GM23248 (cell line): ENCODE measurements around the gene SLC8A1. TPM values are rescaled to one million over a fixed set of nuclear protein-coding genes. Genes with fewer than 3 reads are reported as not detected.

Experiments used
- DNase-seq: peaks from one replicate; pipeline ENCODE4 v3.0.0-alpha.2; 2015
- H2AFZ ChIP-seq: fragments of 200-600 bp; sonication (generic); 2 replicates; pipeline ENCODE4 v1.6.1; 2016; ENCODE audit warnings: antibody characterized with exemption
- H3F3A ChIP-seq: fragments of 200-600 bp; sonication (generic); 2 replicates; pipeline ENCODE4 v1.6.1; 2016; ENCODE audit warnings: mild to moderate bottlenecking, antibody characterized with exemption, mixed run types; ENCODE audit not compliant: insufficient read depth
- H3K27ac ChIP-seq: fragments of 200-600 bp; sonication (generic); 2 replicates; pipeline ENCODE4 v1.5.1; 2016; ENCODE audit warnings: mild to moderate bottlenecking
- H3K27me3 ChIP-seq: fragments of 200-600 bp; sonication (generic); replicated peaks from 2 replicates; pipeline ENCODE4 v1.6.1; 2016; ENCODE audit warnings: mild to moderate bottlenecking; ENCODE audit not compliant: insufficient read depth
- H3K36me3 ChIP-seq: fragments of 200-600 bp; sonication (generic); 2 replicates; pipeline ENCODE4 v1.6.1; 2016; ENCODE audit warnings: low read depth, mild to moderate bottlenecking
- H3K4me1 ChIP-seq: fragments of 200-600 bp; sonication (generic); 2 replicates; pipeline ENCODE4 v1.6.1; 2016; ENCODE audit warnings: mild to moderate bottlenecking; ENCODE audit not compliant: insufficient read depth
- H3K4me2 ChIP-seq: fragments of 200-600 bp; sonication (generic); one replicate; pipeline ENCODE4 v1.6.1; 2016; ENCODE audit warnings: mild to moderate bottlenecking; ENCODE audit not compliant: unreplicated experiment
- H3K4me3 ChIP-seq: fragments of 200-600 bp; sonication (generic); 2 replicates; pipeline ENCODE4 v1.5.1; 2016; ENCODE audit warnings: mild to moderate bottlenecking
- H3K79me2 ChIP-seq: fragments of 200-600 bp; sonication (generic); 2 replicates; pipeline ENCODE4 v1.6.1; 2016; ENCODE audit warnings: mild to moderate bottlenecking; ENCODE audit not compliant: insufficient read depth
- H3K9ac ChIP-seq: fragments of 200-600 bp; sonication (generic); 2 replicates; pipeline ENCODE4 v1.6.1; 2016; ENCODE audit warnings: mild to moderate bottlenecking
- H3K9me2 ChIP-seq: fragments of 200-600 bp; sonication (generic); 2 replicates; pipeline ENCODE4 v1.6.1; 2016; ENCODE audit warnings: mixed run types, mild to moderate bottlenecking, moderate library complexity; ENCODE audit not compliant: insufficient read depth
- H3K9me3 ChIP-seq: fragments of 200-600 bp; sonication (generic); one replicate; pipeline ENCODE4 v1.6.1; 2017; ENCODE audit warnings: low read depth
- H4K20me1 ChIP-seq: fragments of 200-600 bp; sonication (generic); 2 replicates; pipeline ENCODE4 v1.6.0; 2016; ENCODE audit not compliant: insufficient read depth
- EZH2 ChIP-seq: fragments of 200-600 bp; sonication (generic); IDR thresholded peaks from 2 replicates; pipeline ENCODE4 v1.6.1; 2018; ENCODE audit warnings: antibody characterized with exemption, mild to moderate bottlenecking; ENCODE audit not compliant: insufficient read depth, poor library complexity, severe bottlenecking
- EZH2phosphoT487 ChIP-seq: fragments of 200-600 bp; sonication (generic); IDR thresholded peaks from 2 replicates; pipeline ENCODE4 v1.6.1; 2018; ENCODE audit warnings: antibody characterized with exemption, moderate library complexity, mild to moderate bottlenecking, low read depth; ENCODE audit not compliant: insufficient read depth
- WGBS, 2 experiments: methylation state at CpG; one replicate each; pipeline ENCODE4 v1.1.6; 2015 to 2017; ENCODE audit warnings: low lambda C conversion rate in 2 of 2, low coverage in 1 of 2; ENCODE audit errors: missing lambda C conversion rate in 2 of 2; 5-methylcytosine and 5-hydroxymethylcytosine counted together
- in situ Hi-C: fragments of 300-500 bp; cut with MboI; formaldehyde crosslinking; loops from 2 replicates; pipeline ENCODE4 v1.15.0; 2020
- polyA plus RNA-seq: library from polyadenylated mRNA; unstranded; fragments of >200 nt; fragmentation: Nextera tagmentation; extraction: Ambion mirVana; gene quantifications from 2 replicates; pipeline ENCODE4 v1.2.1, GENCODE V29; 2016
- total RNA-seq: library from RNA; depleted of rRNA; stranded (reverse); fragments of >200 nt; shearing (Covaris generic); gene quantifications from 2 replicates; pipeline ENCODE4 v1.2.3, GENCODE V29; 2014

SLC8A1 gene
- total and polyA plus RNA-seq, 2 experiments from 2014 or later = 13.8 to 83.4 TPM

DNA sequence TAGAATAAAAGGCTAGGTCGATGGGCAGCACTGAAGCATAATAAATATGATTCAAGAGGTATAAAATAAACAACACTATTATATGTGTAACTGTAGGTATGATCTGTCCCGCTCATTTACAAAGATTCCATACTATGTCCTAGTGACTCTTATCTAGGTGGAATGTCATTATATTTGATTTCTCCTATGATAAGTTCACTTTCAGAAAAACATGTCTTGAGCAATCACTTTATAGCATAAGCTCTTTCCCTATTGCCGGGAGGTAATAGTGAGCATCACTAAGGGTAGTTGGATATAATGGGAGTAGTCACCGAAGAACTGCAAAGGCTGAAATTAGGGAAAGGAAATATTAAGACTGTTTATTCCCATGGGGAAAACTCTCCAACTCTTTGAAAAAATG lies 342.5 kb downstream of the SLC8A1 start:
- Histone ChIP-seq H3K4me1 (peaks cover 35% of the 10 kb centered on the region), H3K4me2 (no peak overlapping the region), H3K9ac (no peak overlapping the region), H3K9me2 (no peaks in the 10 kb centered on the region), H4K20me1 (no peaks in the 10 kb centered on the region), H3F3A (peaks cover 40% of the 10 kb centered on the region), H3K27ac (no peak overlapping the region), H3K36me3 (no peaks in the 10 kb centered on the region), H2AFZ (no peak overlapping the region), H3K4me3 (no peak overlapping the region), H3K9me3 (no peaks in the 10 kb centered on the region), H3K27me3 (no peaks in the 10 kb centered on the region), H3K79me2 (no peaks in the 10 kb centered on the region)
- in situ Hi-C loops = no loop called here
- 86% methylated on average over 4 of the region's 4 CpGs for WGBS, 2 experiments
- no peak for DNase-seq
- TF ChIP-seq EZH2 = no peak

DNA sequence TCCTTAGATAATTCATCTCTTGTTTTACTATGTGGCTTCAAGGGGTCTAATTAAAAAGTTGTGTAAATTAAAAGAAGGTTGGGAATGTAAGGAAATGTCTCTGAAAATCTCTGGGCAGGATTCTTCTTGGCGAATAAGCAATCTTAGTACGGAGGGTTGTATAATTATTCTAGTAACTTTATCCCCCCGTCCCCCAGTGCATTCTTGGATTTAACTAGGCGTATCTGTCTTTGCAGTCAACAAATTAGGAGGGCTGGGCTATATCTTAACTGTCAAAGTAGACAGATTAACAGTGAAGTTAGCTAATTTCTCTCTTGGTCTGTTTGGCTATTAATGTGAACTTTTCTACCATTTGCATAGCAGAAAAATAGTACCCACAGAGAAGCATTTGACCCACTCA lies 343.0 kb downstream of the SLC8A1 start:
- Histone ChIP-seq H3K4me2 (no peak overlapping the region), H3K9me3 (no peaks in the 10 kb centered on the region), H4K20me1 (no peaks in the 10 kb centered on the region), H3K9me2 (no peaks in the 10 kb centered on the region), H3K9ac (no peak overlapping the region), H3K4me1 (peaks cover 40% of the 10 kb centered on the region), H3F3A (peaks cover 43% of the 10 kb centered on the region), H3K79me2 (no peaks in the 10 kb centered on the region), H3K27ac (no peak overlapping the region), H3K4me3 (no peak overlapping the region), H3K36me3 (no peaks in the 10 kb centered on the region), H3K27me3 (no peaks in the 10 kb centered on the region), H2AFZ (no peak overlapping the region)
- no peak for DNase-seq
- WGBS, 2 experiments = 84 to 88% methylated on average over 4 of the region's 4 CpGs
- TF ChIP-seq EZH2phosphoT487 = no peak
- in situ Hi-C loops = no loop called here

DNA sequence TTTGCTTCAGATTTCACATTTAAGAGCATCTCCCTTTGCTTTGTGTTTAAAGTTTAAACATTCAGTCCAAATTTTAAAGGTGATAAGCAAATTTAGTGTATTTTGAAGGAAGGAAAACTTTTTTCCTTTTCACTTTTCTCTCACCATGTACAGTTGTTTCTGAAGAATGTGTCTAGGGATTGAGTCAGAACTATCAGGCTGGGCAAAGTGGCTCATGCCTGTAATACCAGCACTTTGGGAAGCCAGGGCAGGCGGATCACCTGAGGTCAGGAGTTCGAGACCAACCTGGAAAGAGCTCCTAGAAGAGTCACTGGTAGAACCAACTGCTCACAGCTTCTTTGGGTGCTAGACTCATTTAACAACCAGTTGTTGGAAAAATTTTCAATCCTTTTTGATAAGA lies 345.8 kb downstream of the SLC8A1 start:
- Histone ChIP-seq H3K9me3 (no peaks in the 10 kb centered on the region), H4K20me1 (no peaks in the 10 kb centered on the region), H3K4me1 (peaks cover 57% of the 10 kb centered on the region), H3K36me3 (no peaks in the 10 kb centered on the region), H3K9ac (peak overlapping the region; percentile 63), H2AFZ (peak overlapping the region; percentile 68), H3K79me2 (no peaks in the 10 kb centered on the region), H3K4me3 (peak overlapping the region; percentile 27; the same call in 1 of the 2 replicates), H3K9me2 (no peaks in the 10 kb centered on the region), H3K27ac (peak overlapping the region; percentile 89), H3K4me2 (peak overlapping the region; percentile 70), H3K27me3 (no peaks in the 10 kb centered on the region), H3F3A (peaks cover 58% of the 10 kb centered on the region)
- DNase-seq = peak; percentile 58
- in situ Hi-C loops = no loop called here
- WGBS, 2 experiments = 69 to 74% methylated on average over 2 of the region's 2 CpGs
- TF ChIP-seq EZH2phosphoT487 = no peak
- TF ChIP-seq EZH2 = no peak

DNA sequence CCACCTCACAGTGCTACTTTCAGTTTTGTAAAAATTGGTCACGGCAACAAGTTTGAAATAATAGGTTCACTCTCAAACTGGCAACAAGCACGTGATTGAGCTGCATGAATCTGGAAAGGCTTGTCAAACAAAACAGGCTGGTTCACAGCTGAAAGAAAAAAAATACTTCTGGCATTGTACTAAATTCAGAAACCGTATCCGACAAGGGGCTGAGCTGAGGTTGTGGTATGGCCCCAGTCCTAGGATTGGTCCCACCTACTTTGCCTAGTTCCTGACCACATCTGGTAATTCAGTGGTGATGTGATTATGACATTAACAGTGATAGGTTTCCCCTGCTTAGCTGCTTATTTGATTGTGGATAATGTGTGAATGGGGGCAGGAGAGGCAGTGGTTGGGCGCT lies 346.3 kb downstream of the SLC8A1 start:
- Histone ChIP-seq H3K27me3 (no peaks in the 10 kb centered on the region), H3K4me3 (peak overlapping the region; percentile 27; the same call in 1 of the 2 replicates), H3K9ac (peak overlapping the region; percentile 63), H3K9me3 (no peaks in the 10 kb centered on the region), H4K20me1 (no peaks in the 10 kb centered on the region), H3F3A (peaks cover 62% of the 10 kb centered on the region), H2AFZ (peak overlapping the region; percentile 68), H3K4me2 (peak overlapping the region; percentile 70), H3K36me3 (no peaks in the 10 kb centered on the region), H3K27ac (peak overlapping the region; percentile 89), H3K79me2 (no peaks in the 10 kb centered on the region), H3K9me2 (no peaks in the 10 kb centered on the region), H3K4me1 (peaks cover 62% of the 10 kb centered on the region)
- peak; percentile 66 for DNase-seq
- 7 to 8% methylated on average over 5 of the region's 5 CpGs for WGBS, 2 experiments
- in situ Hi-C loops = no loop called here
- TF ChIP-seq EZH2 (no peak), EZH2phosphoT487 (no peak)

DNA sequence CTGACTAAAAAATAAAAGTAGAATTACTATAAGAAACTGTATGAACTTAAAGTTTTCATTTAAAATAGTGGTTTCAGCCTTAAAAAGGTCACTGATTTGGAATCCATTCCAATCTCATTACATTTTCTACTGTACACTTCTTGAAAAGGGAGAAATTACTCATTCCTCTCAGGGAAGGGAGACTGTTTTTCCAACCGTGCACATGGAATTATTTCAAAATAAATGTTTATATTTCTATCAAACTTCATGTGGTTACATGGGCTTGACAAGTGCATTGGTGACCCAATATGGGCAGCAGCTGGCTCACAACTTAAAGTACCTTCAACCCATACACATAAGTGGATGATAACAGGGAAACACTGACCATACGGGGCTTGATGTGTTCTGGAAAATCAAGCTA lies 348.3 kb downstream of the SLC8A1 start:
- no peaks in the 10 kb centered on the region for H3K27me3 ChIP-seq
- H3K36me3 ChIP-seq = no peaks in the 10 kb centered on the region
- H3K79me2 ChIP-seq = no peaks in the 10 kb centered on the region
- TF ChIP-seq EZH2 (no peak), EZH2phosphoT487 (no peak)
- H4K20me1 ChIP-seq = no peaks in the 10 kb centered on the region
- WGBS, 2 experiments = 17 to 27% methylated on average over 2 of the region's 2 CpGs
- peak overlapping the region; percentile 73 for H3K4me2 ChIP-seq
- peak overlapping the region; percentile 43 for H3K4me3 ChIP-seq
- H2AFZ ChIP-seq = no peak overlapping the region
- H3K9ac ChIP-seq = peak overlapping the region; percentile 54
- in situ Hi-C loops = no loop called here
- peaks cover 82% of the 10 kb centered on the region for H3F3A ChIP-seq
- DNase-seq = peak; percentile 82
- H3K9me2 ChIP-seq = no peaks in the 10 kb centered on the region
- H3K4me1 ChIP-seq = peaks cover 82% of the 10 kb centered on the region
- H3K27ac ChIP-seq = peak overlapping the region; percentile 89
- no peaks in the 10 kb centered on the region for H3K9me3 ChIP-seq
